K562 (cell line): ENCODE measurements around the gene TALDO1. TPM values are rescaled to one million over a fixed set of nuclear protein-coding genes. Genes with fewer than 3 reads are reported as not detected.

Experiments used
- BCL6 ChIP-seq: fragments of 250-450 bp; sonication (Bioruptor Pico); IDR thresholded peaks from 2 replicates; pipeline ENCODE4 v1.4.0; 2020
- BMI1 ChIP-seq: fragments of 150-350 bp; IDR thresholded peaks from 2 replicates; pipeline ENCODE4 v1.6.1; 2014; ENCODE audit warnings: low read length
- CCAR2 ChIP-seq: fragments of 200-400 bp; formaldehyde crosslinking; IDR thresholded peaks from 2 replicates; pipeline ENCODE4 v1.6.1; 2017; ENCODE audit warnings: mild to moderate bottlenecking, low read depth, low read length
- ETV6 ChIP-seq, 3 experiments: fragments of 150-350 bp in 1 of 3; sonication (generic) in 1 of 3; formaldehyde crosslinking in 1 of 3; IDR thresholded peaks; 2 replicates each; pipeline versions ENCODE4 v1.6.1 to v1.8.0; 2014 to 2022; ENCODE audit warnings: borderline replicate concordance in 2 of 3, low read depth in 2 of 3, antibody characterized with exemption in 1 of 3, low read length in 1 of 3, mild to moderate bottlenecking in 1 of 3, missing genetic modification reagents in 1 of 3
- GTF2A2 ChIP-seq: IDR thresholded peaks from 2 replicates; pipeline ENCODE4 v1.6.1; 2016; ENCODE audit warnings: mild to moderate bottlenecking, missing genetic modification characterization, missing compliant biosample characterization
- LARP7 ChIP-seq: fragments of 450-650 bp; IDR thresholded peaks from 2 replicates; pipeline ENCODE4 v1.6.1; 2016
- POLR2B ChIP-seq: fragments of 450-650 bp; IDR thresholded peaks from 2 replicates; pipeline ENCODE4 v1.6.1; 2018; ENCODE audit warnings: low read depth; ENCODE audit not compliant: partially characterized antibody
- POLR3G ChIP-seq: IDR thresholded peaks from 2 replicates; pipeline ENCODE4 v1.6.1; 2011; ENCODE audit not compliant: insufficient read length, insufficient replicate concordance; ENCODE audit errors: extremely low read depth
- SUPT5H ChIP-seq: fragments of 450-650 bp; IDR thresholded peaks from 2 replicates; pipeline ENCODE4 v1.6.1; 2016
- THRAP3 ChIP-seq: fragments of 450-650 bp; IDR thresholded peaks from 2 replicates; pipeline ENCODE4 v1.6.1; 2016; ENCODE audit warnings: mild to moderate bottlenecking, inconsistent platforms, borderline replicate concordance
- ZNF217 ChIP-seq: sonication (generic); formaldehyde crosslinking; IDR thresholded peaks from 2 replicates; pipeline ENCODE4 v1.8.0; 2022; ENCODE audit warnings: mild to moderate bottlenecking, missing genetic modification reagents
- ZNF668 ChIP-seq: fragments of 250-450 bp; sonication (Bioruptor Pico); IDR thresholded peaks from 2 replicates; pipeline ENCODE4 v1.8.0; 2022; ENCODE audit warnings: mild to moderate bottlenecking, inconsistent platforms
- ZSCAN29 ChIP-seq: fragments of 450-650 bp; IDR thresholded peaks from 2 replicates; pipeline ENCODE4 v1.6.1; 2017
- polyA plus RNA-seq, 8 experiments: library from polyadenylated mRNA; depleted of rRNA in 4 of 8; stranded (reverse) in 5 of 8; unstranded in 3 of 8; fragments of >200 nt; fragmentation: Nextera tagmentation in 2 of 8; fragmentation: Illumina TruSeq in 1 of 8; extraction: Ambion mirVana in 2 of 8; extraction: Trizol in 1 of 8; gene quantifications; 2 replicates each; pipeline versions ENCODE4 v1.2.1 to v1.2.3, GENCODE V29; 2011 to 2014; ENCODE audit warnings: inconsistent platforms in 1 of 8, missing spikeins in 1 of 8
- total RNA-seq, 7 experiments: library from RNA; depleted of rRNA in 6 of 7; stranded (reverse); fragments of >200 nt in 6 of 7; fragmentation: Illumina TruSeq in 2 of 7; extraction: Trizol in 2 of 7; gene quantifications; 2 replicates each; pipeline versions ENCODE4 v1.2.1 to v1.2.3, GENCODE V29; 2011 to 2021; ENCODE audit warnings: low replicate concordance in 1 of 7
- TF ChIP-seq, protein P1 (sequence below): sonication (generic); formaldehyde crosslinking; IDR thresholded peaks from 2 replicates; pipeline ENCODE4 v1.8.1; 2023; ENCODE audit warnings: mild to moderate bottlenecking, missing genetic modification reagents
- TF ChIP-seq, protein P2 (sequence below): sonication (generic); formaldehyde crosslinking; IDR thresholded peaks from 2 replicates; pipeline ENCODE4 v1.8.0; 2022; ENCODE audit warnings: missing genetic modification reagents, mild to moderate bottlenecking, moderate library complexity, borderline replicate concordance
- TF ChIP-seq, protein P3 (sequence below), 2 experiments: fragments of 250-450 bp in 1 of 2; fragments of 450-650 bp in 1 of 2; sonication (Bioruptor Pico) in 1 of 2; IDR thresholded peaks; 2 replicates each; pipeline versions ENCODE4 v1.6.1 to v1.8.0; 2016 to 2021; ENCODE audit warnings: mild to moderate bottlenecking in 2 of 2, moderate library complexity in 2 of 2, missing compliant biosample characterization in 1 of 2, missing genetic modification characterization in 1 of 2
- TF ChIP-seq, protein P4 (sequence below): fragments of 250-450 bp; sonication (Bioruptor Pico); IDR thresholded peaks from 2 replicates; pipeline ENCODE4 v1.4.0; 2020
- TF ChIP-seq, protein P5 (sequence below): fragments of 250-450 bp; sonication (Bioruptor Pico); IDR thresholded peaks from 2 replicates; pipeline ENCODE4 v1.5.0; 2021

The TALDO1 gene
- total and polyA plus RNA-seq, 9 of the 15 experiments (the other 6 are each of a cell fraction or from before 2014, with no cell fraction given), result 260 to 541 (median 441) TPM

DNA sequence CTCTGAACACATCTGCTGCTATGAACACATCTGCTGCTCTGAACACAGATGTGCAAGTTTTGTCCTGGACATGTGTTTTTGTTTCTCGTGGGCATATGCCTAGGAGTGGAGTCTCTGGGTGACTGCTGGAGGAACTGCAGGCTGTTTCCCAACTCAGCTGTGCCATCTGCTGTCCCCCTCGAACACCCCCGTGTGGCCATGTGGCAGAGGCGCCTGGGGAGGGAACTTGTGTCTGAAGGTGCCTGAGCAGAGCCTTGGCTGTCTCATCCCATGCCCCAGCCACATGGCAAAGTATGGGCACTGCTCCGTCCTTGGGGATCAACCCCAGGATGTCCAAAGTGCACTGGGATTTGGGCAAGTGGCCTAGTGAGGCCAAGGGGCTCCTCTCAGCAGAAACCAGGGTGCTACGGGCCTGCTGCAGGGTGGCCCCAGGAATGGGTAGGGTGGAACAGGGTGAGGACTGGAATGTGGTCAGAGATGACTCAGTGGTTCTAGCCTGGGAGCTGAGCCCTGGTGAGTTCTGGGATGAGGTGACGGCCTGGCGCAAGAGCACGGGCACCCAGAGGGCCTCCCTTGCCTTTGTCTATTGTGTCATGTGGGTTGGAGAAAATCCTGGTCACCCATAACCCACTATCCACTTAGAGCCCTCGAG lies 15.3 kb downstream of the TALDO1 start (continued):
- TF ChIP-seq ETV6 (IDR thresholded peaks at IDR 0.05; ENCODE audit: borderline replicate concordance in 1 of 2, low read depth in 2 of 2, low read length in 1 of 2) (no peak), ETV6 (CRISPR knock-in tag; IDR thresholded peaks at IDR 0.05; ENCODE audit: borderline replicate concordance) (no peak), ZNF668 (CRISPR knock-in tag) (no peak), ZSCAN29 (no peak), BCL6 (no peak), CCAR2 (no peak), POLR3G (no peak), ZNF217 (no peak), THRAP3 (no peak), SUPT5H (peak; percentile 47), POLR2B (peak; percentile 43), LARP7 (no peak), GTF2A2 (tag) (no peak), BMI1 (no peak)
- TF ChIP-seq, protein P1, sequence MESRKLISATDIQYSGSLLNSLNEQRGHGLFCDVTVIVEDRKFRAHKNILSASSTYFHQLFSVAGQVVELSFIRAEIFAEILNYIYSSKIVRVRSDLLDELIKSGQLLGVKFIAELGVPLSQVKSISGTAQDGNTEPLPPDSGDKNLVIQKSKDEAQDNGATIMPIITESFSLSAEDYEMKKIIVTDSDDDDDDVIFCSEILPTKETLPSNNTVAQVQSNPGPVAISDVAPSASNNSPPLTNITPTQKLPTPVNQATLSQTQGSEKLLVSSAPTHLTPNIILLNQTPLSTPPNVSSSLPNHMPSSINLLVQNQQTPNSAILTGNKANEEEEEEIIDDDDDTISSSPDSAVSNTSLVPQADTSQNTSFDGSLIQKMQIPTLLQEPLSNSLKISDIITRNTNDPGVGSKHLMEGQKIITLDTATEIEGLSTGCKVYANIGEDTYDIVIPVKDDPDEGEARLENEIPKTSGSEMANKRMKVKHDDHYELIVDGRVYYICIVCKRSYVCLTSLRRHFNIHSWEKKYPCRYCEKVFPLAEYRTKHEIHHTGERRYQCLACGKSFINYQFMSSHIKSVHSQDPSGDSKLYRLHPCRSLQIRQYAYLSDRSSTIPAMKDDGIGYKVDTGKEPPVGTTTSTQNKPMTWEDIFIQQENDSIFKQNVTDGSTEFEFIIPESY (CRISPR knock-in tag), result peak; percentile 30; the same call in 1 of the 2 replicates
- TF ChIP-seq, protein P2, sequence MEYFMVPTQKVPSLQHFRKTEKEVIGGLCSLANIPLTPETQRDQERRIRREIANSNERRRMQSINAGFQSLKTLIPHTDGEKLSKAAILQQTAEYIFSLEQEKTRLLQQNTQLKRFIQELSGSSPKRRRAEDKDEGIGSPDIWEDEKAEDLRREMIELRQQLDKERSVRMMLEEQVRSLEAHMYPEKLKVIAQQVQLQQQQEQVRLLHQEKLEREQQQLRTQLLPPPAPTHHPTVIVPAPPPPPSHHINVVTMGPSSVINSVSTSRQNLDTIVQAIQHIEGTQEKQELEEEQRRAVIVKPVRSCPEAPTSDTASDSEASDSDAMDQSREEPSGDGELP (CRISPR knock-in tag), result peak; percentile 63
- TF ChIP-seq, protein P3, sequence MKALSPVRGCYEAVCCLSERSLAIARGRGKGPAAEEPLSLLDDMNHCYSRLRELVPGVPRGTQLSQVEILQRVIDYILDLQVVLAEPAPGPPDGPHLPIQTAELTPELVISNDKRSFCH (CRISPR knock-in tag; IDR thresholded peaks at IDR 0.05), result no peak
- TF ChIP-seq, protein P3 (tag; IDR thresholded peaks at IDR 0.05), result 0 out of 2 replicates have a peak, but pooled peaks have one; percentile 20
- TF ChIP-seq, protein P4, sequence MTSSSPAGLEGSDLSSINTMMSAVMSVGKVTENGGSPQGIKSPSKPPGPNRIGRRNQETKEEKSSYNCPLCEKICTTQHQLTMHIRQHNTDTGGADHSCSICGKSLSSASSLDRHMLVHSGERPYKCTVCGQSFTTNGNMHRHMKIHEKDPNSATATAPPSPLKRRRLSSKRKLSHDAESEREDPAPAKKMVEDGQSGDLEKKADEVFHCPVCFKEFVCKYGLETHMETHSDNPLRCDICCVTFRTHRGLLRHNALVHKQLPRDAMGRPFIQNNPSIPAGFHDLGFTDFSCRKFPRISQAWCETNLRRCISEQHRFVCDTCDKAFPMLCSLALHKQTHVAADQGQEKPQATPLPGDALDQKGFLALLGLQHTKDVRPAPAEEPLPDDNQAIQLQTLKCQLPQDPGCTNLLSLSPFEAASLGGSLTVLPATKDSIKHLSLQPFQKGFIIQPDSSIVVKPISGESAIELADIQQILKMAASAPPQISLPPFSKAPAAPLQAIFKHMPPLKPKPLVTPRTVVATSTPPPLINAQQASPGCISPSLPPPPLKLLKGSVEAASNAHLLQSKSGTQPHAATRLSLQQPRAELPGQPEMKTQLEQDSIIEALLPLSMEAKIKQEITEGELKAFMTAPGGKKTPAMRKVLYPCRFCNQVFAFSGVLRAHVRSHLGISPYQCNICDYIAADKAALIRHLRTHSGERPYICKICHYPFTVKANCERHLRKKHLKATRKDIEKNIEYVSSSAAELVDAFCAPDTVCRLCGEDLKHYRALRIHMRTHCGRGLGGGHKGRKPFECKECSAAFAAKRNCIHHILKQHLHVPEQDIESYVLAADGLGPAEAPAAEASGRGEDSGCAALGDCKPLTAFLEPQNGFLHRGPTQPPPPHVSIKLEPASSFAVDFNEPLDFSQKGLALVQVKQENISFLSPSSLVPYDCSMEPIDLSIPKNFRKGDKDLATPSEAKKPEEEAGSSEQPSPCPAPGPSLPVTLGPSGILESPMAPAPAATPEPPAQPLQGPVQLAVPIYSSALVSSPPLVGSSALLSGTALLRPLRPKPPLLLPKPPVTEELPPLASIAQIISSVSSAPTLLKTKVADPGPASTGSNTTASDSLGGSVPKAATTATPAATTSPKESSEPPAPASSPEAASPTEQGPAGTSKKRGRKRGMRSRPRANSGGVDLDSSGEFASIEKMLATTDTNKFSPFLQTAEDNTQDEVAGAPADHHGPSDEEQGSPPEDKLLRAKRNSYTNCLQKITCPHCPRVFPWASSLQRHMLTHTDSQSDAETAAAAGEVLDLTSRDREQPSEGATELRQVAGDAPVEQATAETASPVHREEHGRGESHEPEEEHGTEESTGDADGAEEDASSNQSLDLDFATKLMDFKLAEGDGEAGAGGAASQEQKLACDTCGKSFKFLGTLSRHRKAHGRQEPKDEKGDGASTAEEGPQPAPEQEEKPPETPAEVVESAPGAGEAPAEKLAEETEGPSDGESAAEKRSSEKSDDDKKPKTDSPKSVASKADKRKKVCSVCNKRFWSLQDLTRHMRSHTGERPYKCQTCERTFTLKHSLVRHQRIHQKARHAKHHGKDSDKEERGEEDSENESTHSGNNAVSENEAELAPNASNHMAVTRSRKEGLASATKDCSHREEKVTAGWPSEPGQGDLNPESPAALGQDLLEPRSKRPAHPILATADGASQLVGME (CRISPR knock-in tag), result no peak
- TF ChIP-seq, protein P5, sequence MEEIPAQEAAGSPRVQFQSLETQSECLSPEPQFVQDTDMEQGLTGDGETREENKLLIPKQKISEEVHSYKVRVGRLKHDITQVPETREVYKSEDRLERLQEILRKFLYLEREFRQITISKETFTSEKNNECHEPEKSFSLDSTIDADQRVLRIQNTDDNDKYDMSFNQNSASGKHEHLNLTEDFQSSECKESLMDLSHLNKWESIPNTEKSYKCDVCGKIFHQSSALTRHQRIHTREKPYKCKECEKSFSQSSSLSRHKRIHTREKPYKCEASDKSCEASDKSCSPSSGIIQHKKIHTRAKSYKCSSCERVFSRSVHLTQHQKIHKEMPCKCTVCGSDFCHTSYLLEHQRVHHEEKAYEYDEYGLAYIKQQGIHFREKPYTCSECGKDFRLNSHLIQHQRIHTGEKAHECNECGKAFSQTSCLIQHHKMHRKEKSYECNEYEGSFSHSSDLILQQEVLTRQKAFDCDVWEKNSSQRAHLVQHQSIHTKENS (CRISPR knock-in tag), result no peak
